Fibroblast of pulmonary artery (primary cell): Measurements from ENCODE around the gene GPR142.

Source experiments
- DNase-seq: peaks from one replicate; pipeline ENCODE4 v3.0.0-alpha.2; 2010; ENCODE audit warnings: low read depth
- H3K4me3 ChIP-seq: replicated peaks from 2 replicates; pipeline ENCODE4 v1.5.1; 2011; ENCODE audit warnings: low read depth, mild to moderate bottlenecking, control low read depth, low read length, moderate library complexity
- TF ChIP-seq, protein P1 (sequence below): IDR thresholded peaks from 2 replicates; pipeline ENCODE4 v1.5.1; 2011; ENCODE audit warnings: mild to moderate bottlenecking, control low read depth, low read length, inconsistent platforms; ENCODE audit errors: missing control alignments

GPR142 gene

DNA sequence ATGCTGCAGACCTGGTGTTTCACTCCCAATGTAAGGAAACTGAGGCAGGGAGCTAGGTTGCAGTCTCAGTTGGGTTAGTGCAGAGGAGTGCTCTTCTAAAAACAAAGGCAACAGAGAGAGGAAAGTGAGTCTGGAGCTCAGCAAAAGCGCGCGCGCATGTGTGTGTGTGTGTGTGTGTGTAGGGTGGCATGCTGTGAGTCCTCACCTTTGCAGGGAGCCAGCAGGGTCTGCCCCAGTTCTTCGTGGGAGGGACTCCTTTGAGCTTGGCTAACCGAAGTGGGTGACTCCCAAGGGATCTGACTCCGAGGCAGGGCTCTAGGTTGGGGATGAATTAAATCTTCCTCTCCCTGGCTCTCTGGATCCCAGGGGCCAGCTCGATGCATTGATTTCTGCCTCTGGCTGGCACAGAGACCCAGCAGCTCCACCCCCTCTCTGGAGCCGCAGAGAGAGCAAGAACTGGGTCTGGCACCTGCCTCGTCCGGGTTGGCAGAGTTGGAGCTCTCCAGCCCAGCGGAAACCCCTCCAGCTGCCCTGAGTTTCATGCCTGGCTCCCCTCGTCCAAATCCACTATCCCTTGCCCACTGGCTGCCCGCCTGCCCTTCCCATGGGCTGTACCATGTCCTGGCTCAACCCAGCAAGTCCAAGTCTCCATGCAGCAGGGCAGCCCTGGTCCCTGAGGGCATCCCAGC lies 4.4 kb upstream of the GPR142 start:
- DNase-seq, result no peak
- TF ChIP-seq, protein P1, sequence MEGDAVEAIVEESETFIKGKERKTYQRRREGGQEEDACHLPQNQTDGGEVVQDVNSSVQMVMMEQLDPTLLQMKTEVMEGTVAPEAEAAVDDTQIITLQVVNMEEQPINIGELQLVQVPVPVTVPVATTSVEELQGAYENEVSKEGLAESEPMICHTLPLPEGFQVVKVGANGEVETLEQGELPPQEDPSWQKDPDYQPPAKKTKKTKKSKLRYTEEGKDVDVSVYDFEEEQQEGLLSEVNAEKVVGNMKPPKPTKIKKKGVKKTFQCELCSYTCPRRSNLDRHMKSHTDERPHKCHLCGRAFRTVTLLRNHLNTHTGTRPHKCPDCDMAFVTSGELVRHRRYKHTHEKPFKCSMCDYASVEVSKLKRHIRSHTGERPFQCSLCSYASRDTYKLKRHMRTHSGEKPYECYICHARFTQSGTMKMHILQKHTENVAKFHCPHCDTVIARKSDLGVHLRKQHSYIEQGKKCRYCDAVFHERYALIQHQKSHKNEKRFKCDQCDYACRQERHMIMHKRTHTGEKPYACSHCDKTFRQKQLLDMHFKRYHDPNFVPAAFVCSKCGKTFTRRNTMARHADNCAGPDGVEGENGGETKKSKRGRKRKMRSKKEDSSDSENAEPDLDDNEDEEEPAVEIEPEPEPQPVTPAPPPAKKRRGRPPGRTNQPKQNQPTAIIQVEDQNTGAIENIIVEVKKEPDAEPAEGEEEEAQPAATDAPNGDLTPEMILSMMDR, result no peak
- H3K4me3 ChIP-seq, result no peak overlapping the region

DNA sequence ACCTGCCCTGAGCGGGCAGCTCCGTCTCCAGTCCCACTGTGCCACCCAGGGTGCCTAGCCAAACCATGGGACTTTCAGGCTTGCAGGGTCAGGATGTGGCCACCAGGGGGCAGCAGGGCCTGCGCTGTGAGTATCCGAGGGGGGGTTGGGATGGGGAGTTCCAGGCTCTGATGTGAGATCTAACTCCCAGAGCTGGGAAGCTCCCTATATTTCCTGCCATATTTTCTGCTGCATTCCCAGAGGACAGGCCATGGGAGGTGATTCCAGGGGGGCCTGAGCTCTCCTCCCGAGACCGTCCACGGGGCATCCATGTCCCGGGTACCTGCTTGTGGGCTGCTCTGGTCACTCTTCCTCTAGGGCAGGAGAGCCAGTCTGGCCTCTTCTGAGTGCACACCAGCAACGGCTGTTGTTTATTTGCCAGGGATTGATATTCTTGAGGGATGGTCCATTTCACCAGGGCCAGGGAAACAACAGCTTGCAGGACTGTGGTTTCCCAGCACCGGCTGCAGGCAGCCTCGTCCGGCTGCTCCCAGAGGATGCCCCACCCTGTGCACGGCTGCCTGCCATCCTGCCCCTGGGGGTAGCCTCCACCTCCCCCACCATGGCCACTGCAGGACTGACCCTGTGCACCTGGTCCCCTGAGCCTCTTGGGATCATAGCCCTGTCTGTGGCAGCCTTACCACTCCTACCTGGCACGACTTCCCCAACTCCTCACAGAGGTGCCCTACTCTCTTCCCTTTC lies 1.2 kb downstream of the GPR142 start:
- DNase-seq, result peak; percentile 63
- no peak overlapping the region for H3K4me3 ChIP-seq
- TF ChIP-seq, protein P1, result peak; percentile 93

DNA sequence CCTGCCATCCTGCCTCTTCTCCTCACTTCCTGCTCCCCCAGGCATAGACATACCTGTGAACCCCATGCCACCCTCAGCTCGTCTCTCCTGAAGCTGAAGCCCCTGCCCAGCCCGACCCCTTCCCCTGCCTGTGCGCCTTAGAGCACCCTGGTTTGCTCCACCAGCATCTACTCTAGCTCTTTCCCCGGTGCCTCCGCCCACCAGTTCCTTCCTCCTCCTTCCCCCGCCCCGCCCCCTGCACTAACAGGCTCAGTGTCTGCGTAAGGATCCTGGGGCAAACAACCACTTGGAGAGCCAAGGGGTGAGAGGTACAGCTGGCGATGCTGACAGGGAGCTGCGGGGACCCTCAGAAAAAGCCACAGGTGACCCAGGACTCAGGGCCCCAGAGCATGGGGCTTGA lies 1.9 kb downstream of the GPR142 start:
- H3K4me3 ChIP-seq, result no peak overlapping the region
- TF ChIP-seq, protein P1, result no peak
- DNase-seq, result no peak

DNA sequence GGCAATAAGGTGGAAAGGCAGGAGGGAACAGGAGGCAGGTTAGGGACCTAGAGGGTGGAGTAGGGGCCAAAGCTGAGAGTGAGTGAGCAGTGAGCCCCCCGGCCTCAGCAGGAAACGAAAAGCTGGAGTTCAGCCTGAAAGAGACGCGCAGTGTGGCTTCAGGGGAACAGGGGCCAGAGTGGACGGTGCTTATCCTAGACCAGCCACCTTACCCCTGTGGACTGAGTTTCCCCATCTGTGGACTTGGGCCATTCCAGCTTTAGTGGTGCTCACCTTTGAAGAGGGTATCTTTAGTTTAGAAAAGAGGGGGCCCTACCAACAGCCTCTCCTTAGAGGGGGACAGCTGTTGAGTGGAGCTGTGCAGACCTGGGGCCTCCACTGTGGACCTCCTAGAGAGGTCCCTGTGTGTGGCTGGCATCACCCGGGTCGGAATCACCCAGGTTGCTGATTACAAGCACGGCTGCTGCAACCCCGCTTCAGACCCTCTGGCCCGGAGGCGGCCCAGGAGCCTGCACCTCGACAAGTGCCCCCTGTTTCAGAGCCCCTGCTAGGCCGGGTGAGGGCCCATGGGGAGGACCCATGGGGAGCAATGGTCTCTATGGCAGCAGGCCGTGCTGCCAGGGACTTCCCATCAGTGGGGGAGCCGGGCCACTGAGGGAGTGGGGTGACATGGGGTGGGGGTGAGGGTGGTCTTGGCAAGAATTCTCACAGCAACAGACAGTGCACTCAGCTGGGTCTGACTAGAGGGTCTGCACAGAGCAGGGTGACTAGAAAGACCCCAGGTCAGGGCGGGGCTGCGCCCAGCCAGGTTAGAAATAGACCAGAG lies 2.6 kb downstream of the GPR142 start:
- TF ChIP-seq, protein P1, result no peak
- H3K4me3 ChIP-seq, result no peak overlapping the region
- no peak for DNase-seq

DNA sequence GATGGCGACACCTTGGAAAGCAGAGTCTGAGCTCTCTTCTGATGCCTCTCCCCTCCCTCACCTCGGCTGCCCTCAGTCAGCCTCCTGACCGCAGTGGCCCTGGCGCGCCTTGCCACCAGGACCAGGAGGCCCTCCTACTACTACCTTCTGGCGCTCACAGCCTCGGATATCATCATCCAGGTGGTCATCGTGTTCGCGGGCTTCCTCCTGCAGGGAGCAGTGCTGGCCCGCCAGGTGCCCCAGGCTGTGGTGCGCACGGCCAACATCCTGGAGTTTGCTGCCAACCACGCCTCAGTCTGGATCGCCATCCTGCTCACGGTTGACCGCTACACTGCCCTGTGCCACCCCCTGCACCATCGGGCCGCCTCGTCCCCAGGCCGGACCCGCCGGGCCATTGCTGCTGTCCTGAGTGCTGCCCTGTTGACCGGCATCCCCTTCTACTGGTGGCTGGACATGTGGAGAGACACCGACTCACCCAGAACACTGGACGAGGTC lies 4.4 kb downstream of the GPR142 start:
- TF ChIP-seq, protein P1, result no peak
- H3K4me3 ChIP-seq, result no peak overlapping the region
- no peak for DNase-seq

DNA sequence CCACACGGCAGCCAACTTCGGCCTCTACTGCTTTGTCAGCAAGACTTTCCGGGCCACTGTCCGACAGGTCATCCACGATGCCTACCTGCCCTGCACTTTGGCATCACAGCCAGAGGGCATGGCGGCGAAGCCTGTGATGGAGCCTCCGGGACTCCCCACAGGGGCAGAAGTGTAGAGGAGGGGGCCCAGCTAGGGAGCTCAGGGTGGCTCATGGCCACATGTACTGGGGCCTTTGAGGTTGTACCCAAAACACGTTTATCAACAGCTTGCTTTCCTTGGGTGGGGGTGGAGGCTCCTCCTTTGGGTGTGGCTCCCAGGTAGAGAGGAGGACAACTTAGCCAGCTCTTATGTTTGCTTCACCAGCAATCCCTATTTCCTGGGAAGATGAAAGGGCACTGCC lies 5.1 kb downstream of the GPR142 start:
- TF ChIP-seq, protein P1, result no peak
- no peak overlapping the region for H3K4me3 ChIP-seq
- no peak for DNase-seq
